A549 (cell line): ENCODE measurements around the gene SEMA3B.
"Not testable (repeated sequence)": the region's sequence is repeated elsewhere in the genome, so short reads cannot be mapped to it uniquely, and the experiment has no call there.

Experiments used
- BCL3 ChIP-seq: fragments of >200 bp; sonication (Bioruptor Twin); formaldehyde crosslinking; IDR thresholded peaks from 3 replicates; pipeline ENCODE4 v1.6.1; 2016
- CTCF ChIP-seq: fragments of >200 bp; sonication (Bioruptor Twin); formaldehyde crosslinking; IDR thresholded peaks from 3 replicates; pipeline ENCODE4 v1.5.1; 2016
- HDAC2 ChIP-seq: fragments of 200-600 bp; sonication (generic); IDR thresholded peaks from 2 replicates; pipeline ENCODE4 v1.6.1; 2016
- JUN ChIP-seq, 2 experiments: fragments of >200 bp; sonication (Bioruptor Twin); formaldehyde crosslinking; IDR thresholded peaks; 2 replicates in 1 of 2; 3 replicates in 1 of 2; pipeline ENCODE4 v1.6.1; 2016 to 2017
- MAFK ChIP-seq: fragments of 450-650 bp; IDR thresholded peaks from 2 replicates; pipeline ENCODE4 v1.6.1; 2014; ENCODE audit not compliant: partially characterized antibody
- PHF8 ChIP-seq: fragments of 200-600 bp; sonication (generic); IDR thresholded peaks from 2 replicates; pipeline ENCODE4 v1.6.1; 2016; ENCODE audit warnings: low read depth, mild to moderate bottlenecking, antibody characterized with exemption, moderate library complexity, borderline replicate concordance
- POLR2A ChIP-seq: IDR thresholded peaks from 2 replicates; pipeline ENCODE4 v1.6.1; 2012; ENCODE audit warnings: mild to moderate bottlenecking, low read length
- POLR2AphosphoS2 ChIP-seq: conservative IDR thresholded peaks from 2 replicates; pipeline ENCODE4 v1.6.1; 2012; ENCODE audit warnings: low read length, improper control_type of control experiment, inconsistent platforms
- ZFP36 ChIP-seq: fragments of 450-650 bp; IDR thresholded peaks from 2 replicates; pipeline ENCODE4 v1.6.1; 2014; ENCODE audit warnings: borderline replicate concordance; ENCODE audit not compliant: partially characterized antibody

GRCh38 chr3:50272538-50272910 lies 3.6 kb downstream of the SEMA3B start:
- TF ChIP-seq JUN (IDR thresholded peaks at IDR 0.05); POLR2A; CTCF; MAFK; BCL3; ZFP36; PHF8; HDAC2; POLR2AphosphoS2: not testable (repeated sequence)
